ENCODE results near the gene FBH1. TPM values are rescaled to one million over a fixed set of nuclear protein-coding genes. Genes with fewer than 3 reads are reported as not detected.

FBH1 gene
- polyA plus RNA-seq, 1 donor from 2014 or later: 41.1 TPM

DNA sequence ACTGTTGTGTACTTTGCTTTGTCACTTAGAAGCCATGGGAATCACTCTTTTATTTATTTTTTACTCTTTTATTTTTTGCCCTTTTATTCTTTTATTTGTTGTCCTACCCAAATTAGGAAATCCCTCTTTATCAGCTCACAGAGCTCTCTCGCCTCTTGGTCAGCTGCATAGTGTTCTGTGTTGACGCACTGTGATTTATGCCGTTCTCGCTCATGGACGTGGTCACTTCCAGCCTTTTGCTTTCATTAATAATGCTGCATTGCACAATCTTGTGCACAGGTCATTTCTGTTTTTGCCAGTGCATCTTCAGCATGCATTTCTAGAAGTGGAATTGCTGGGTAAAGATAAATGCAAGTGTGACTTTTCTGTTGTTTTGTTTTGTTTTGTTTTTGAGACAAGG lies 42.3 kb downstream of the FBH1 start:
- no peaks in the 10 kb centered on the region for H3K36me3 ChIP-seq (ENCODE audit: insufficient read depth, low read length)
- no peak overlapping the region for H3K9ac ChIP-seq (ENCODE audit: low read length)

DNA sequence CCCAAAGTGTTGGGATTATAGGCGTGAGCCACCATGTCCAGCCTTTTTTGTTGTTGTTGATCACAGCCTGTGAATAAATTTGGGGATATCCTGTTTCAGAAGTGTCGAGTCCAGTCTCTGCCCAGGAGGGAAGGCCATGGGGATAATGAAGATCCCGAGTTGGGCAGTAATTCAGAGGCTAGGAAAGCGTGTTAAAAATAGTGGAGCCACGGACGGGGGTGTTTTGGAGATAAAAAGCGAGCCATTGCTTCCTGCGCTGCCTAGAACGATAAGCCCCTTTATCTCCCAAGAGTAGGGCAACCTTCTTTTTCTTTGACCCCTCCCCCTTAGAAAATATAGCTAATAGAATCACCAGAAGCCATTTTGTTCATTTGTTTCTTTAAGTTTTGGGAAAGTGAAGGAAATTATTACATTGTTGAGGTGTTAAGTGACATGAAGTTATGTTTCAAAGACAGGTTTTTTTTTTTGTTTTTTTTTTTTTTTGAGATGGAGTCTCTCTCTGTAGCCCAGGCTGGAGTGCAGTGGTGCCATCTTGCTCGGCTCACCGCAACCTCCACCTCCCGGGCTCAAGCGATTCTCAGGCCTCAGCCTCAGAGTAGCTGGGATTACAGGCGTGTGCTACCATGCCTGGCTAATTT lies 44.0 kb downstream of the FBH1 start:
- Histone ChIP-seq H3K4me3 (ENCODE audit: low read length) (no peak overlapping the region), H3K4me2 (ENCODE audit: low read length) (no peak overlapping the region), H3K36me3 (ENCODE audit: insufficient read depth, low read length) (no peaks in the 10 kb centered on the region), H3K27ac (ENCODE audit: low read length) (no peak overlapping the region), H3K9me2 (ENCODE audit: insufficient read depth, low read length) (no peaks in the 10 kb centered on the region), H2AFZ (ENCODE audit: low read depth, low read length) (no peak overlapping the region), H3K27me3 (ENCODE audit: insufficient read depth, low read depth, low read length) (no peaks in the 10 kb centered on the region), H3K79me2 (replicated peaks; ENCODE audit: insufficient read depth, low read length) (no peaks in the 10 kb centered on the region), H3F3A (ENCODE audit: insufficient read depth, low read length, poor library complexity, severe bottlenecking) (no peaks in the 10 kb centered on the region), H4K20me1 (ENCODE audit: insufficient read depth) (no peaks in the 10 kb centered on the region), H3K9me3 (ENCODE audit: low read length) (no peaks in the 10 kb centered on the region), H3K9ac (ENCODE audit: low read length) (no peak overlapping the region)
- TF ChIP-seq, protein P1, sequence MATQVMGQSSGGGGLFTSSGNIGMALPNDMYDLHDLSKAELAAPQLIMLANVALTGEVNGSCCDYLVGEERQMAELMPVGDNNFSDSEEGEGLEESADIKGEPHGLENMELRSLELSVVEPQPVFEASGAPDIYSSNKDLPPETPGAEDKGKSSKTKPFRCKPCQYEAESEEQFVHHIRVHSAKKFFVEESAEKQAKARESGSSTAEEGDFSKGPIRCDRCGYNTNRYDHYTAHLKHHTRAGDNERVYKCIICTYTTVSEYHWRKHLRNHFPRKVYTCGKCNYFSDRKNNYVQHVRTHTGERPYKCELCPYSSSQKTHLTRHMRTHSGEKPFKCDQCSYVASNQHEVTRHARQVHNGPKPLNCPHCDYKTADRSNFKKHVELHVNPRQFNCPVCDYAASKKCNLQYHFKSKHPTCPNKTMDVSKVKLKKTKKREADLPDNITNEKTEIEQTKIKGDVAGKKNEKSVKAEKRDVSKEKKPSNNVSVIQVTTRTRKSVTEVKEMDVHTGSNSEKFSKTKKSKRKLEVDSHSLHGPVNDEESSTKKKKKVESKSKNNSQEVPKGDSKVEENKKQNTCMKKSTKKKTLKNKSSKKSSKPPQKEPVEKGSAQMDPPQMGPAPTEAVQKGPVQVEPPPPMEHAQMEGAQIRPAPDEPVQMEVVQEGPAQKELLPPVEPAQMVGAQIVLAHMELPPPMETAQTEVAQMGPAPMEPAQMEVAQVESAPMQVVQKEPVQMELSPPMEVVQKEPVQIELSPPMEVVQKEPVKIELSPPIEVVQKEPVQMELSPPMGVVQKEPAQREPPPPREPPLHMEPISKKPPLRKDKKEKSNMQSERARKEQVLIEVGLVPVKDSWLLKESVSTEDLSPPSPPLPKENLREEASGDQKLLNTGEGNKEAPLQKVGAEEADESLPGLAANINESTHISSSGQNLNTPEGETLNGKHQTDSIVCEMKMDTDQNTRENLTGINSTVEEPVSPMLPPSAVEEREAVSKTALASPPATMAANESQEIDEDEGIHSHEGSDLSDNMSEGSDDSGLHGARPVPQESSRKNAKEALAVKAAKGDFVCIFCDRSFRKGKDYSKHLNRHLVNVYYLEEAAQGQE (IDR thresholded peaks at IDR 0.05; ENCODE audit: borderline replicate concordance): no peak
- TF ChIP-seq, protein P2, sequence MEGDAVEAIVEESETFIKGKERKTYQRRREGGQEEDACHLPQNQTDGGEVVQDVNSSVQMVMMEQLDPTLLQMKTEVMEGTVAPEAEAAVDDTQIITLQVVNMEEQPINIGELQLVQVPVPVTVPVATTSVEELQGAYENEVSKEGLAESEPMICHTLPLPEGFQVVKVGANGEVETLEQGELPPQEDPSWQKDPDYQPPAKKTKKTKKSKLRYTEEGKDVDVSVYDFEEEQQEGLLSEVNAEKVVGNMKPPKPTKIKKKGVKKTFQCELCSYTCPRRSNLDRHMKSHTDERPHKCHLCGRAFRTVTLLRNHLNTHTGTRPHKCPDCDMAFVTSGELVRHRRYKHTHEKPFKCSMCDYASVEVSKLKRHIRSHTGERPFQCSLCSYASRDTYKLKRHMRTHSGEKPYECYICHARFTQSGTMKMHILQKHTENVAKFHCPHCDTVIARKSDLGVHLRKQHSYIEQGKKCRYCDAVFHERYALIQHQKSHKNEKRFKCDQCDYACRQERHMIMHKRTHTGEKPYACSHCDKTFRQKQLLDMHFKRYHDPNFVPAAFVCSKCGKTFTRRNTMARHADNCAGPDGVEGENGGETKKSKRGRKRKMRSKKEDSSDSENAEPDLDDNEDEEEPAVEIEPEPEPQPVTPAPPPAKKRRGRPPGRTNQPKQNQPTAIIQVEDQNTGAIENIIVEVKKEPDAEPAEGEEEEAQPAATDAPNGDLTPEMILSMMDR (IDR thresholded peaks at IDR 0.05; ENCODE audit: poor library complexity, severe bottlenecking): no peak
- TF ChIP-seq EZH2 (IDR thresholded peaks at IDR 0.05; ENCODE audit: borderline replicate concordance, insufficient read depth, low read length, poor library complexity, severe bottlenecking) (no peak), SMC3 (conservative IDR thresholded peaks at IDR 0.05; ENCODE audit: poor library complexity) (no peak), TAF1 (IDR thresholded peaks at IDR 0.05; ENCODE audit: low read depth) (no peak), RAD21 (conservative IDR thresholded peaks at IDR 0.05) (no peak), MXI1 (conservative IDR thresholded peaks at IDR 0.05; ENCODE audit: poor library complexity, severe bottlenecking) (no peak), POLR2AphosphoS5 (IDR thresholded peaks at IDR 0.05) (no peak), EP300 (conservative IDR thresholded peaks at IDR 0.05; ENCODE audit: poor library complexity, severe bottlenecking) (no peak)

More for the DNA sequence above, 42.3 kb downstream of the FBH1 start:
- Histone ChIP-seq H3F3A (ENCODE audit: insufficient read depth, low read length, poor library complexity, severe bottlenecking) (no peaks in the 10 kb centered on the region), H2AFZ (ENCODE audit: low read depth, low read length) (no peak overlapping the region), H3K9me3 (ENCODE audit: low read length) (no peaks in the 10 kb centered on the region), H4K20me1 (ENCODE audit: insufficient read depth) (no peaks in the 10 kb centered on the region), H3K4me2 (ENCODE audit: low read length) (no peak overlapping the region), H3K9me2 (ENCODE audit: insufficient read depth, low read length) (no peaks in the 10 kb centered on the region), H3K4me3 (ENCODE audit: low read length) (no peak overlapping the region), H3K27me3 (ENCODE audit: insufficient read depth, low read depth, low read length) (no peaks in the 10 kb centered on the region), H3K79me2 (replicated peaks; ENCODE audit: insufficient read depth, low read length) (no peaks in the 10 kb centered on the region), H3K27ac (ENCODE audit: low read length) (no peak overlapping the region)
- TF ChIP-seq, protein P2 (IDR thresholded peaks at IDR 0.05; ENCODE audit: poor library complexity, severe bottlenecking): no peak
- TF ChIP-seq SMC3 (conservative IDR thresholded peaks at IDR 0.05; ENCODE audit: poor library complexity): no peak
- TF ChIP-seq, protein P1 (IDR thresholded peaks at IDR 0.05; ENCODE audit: borderline replicate concordance): no peak
- TF ChIP-seq MXI1 (conservative IDR thresholded peaks at IDR 0.05; ENCODE audit: poor library complexity, severe bottlenecking): no peak
- no peak for TF ChIP-seq EP300 (conservative IDR thresholded peaks at IDR 0.05; ENCODE audit: poor library complexity, severe bottlenecking)
- TF ChIP-seq POLR2AphosphoS5 (IDR thresholded peaks at IDR 0.05): no peak
- TF ChIP-seq TAF1 (IDR thresholded peaks at IDR 0.05; ENCODE audit: low read depth): no peak
- TF ChIP-seq RAD21 (conservative IDR thresholded peaks at IDR 0.05): no peak
- TF ChIP-seq EZH2 (IDR thresholded peaks at IDR 0.05; ENCODE audit: borderline replicate concordance, insufficient read depth, low read length, poor library complexity, severe bottlenecking): no peak

All from neural cell (in vitro differentiated cells).